Liver (tissue), 3 donors: ENCODE measurements around the gene ZNF701.

Experiments used
- CTCF ChIP-seq: fragments of 150-350 bp; IDR thresholded peaks from 2 replicates; pipeline ENCODE4 v1.5.1; 2017; ENCODE audit warnings: improper control_type of control experiment, low read depth, low read length; ENCODE audit not compliant: missing input control
- JUND ChIP-seq, 2 donors: IDR thresholded peaks; 2 replicates each; pipeline ENCODE4 v1.6.1; 2016; ENCODE audit warnings: antibody characterized with exemption in 2 of 2
- MAX ChIP-seq: IDR thresholded peaks from 2 replicates; pipeline ENCODE4 v1.6.1; 2016; ENCODE audit warnings: antibody characterized with exemption
- NR2F2 ChIP-seq: IDR thresholded peaks from 2 replicates; pipeline ENCODE4 v1.6.1; 2016; ENCODE audit warnings: antibody characterized with exemption
- RAD21 ChIP-seq, 2 donors: IDR thresholded peaks; 2 replicates each; pipeline ENCODE4 v1.6.1; 2016; ENCODE audit warnings: antibody characterized with exemption in 2 of 2, mild to moderate bottlenecking in 2 of 2
- RXRA ChIP-seq, 2 donors: IDR thresholded peaks; 2 replicates each; pipeline ENCODE4 v1.6.1; 2017 to 2018; ENCODE audit warnings: antibody characterized with exemption in 2 of 2, mild to moderate bottlenecking in 1 of 2
- SP1 ChIP-seq: IDR thresholded peaks from 2 replicates; pipeline ENCODE4 v1.6.1; 2018; ENCODE audit warnings: antibody characterized with exemption, mild to moderate bottlenecking
- TAF1 ChIP-seq: conservative IDR thresholded peaks from 2 replicates; pipeline ENCODE4 v1.6.1; 2016; ENCODE audit warnings: antibody characterized with exemption, mild to moderate bottlenecking
- donor health status: healthy.
- donor health status: healthy.

GRCh38 chr19:52522551-52522950 is 47.5 kb upstream of the ZNF701 start:
- TF ChIP-seq CTCF (no peak), NR2F2 (no peak), JUND (IDR thresholded peaks at IDR 0.05) (no peak), RXRA (IDR thresholded peaks at IDR 0.05) (no peak), TAF1 (no peak), MAX (no peak), SP1 (no peak), RAD21 (IDR thresholded peaks at IDR 0.05) (no peak)
